ENCODE results near the gene ATP9B.

Gene ATP9B

GRCh38 chr18:79378536-79379250, 309.5 kb downstream of the ATP9B start:
- in situ Hi-C loops (cut with MboI; ENCODE audit: low sequenced_read_pairs): loop anchor here (10.0 kb wide), 2 partner anchors 266 to 776 kb away; no protein-coding TSS in a partner anchor

GRCh38 chr18:79379251-79379905, 310.2 kb downstream of the ATP9B start:
- in situ Hi-C loops (cut with MboI; ENCODE audit: low sequenced_read_pairs): loop anchor here (10.0 kb wide), 2 partner anchors 265 to 775 kb away; no protein-coding TSS in a partner anchor

GRCh38 chr18:79379931-79380815, 311.0 kb downstream of the ATP9B start:
- in situ Hi-C loops (cut with MboI; ENCODE audit: low sequenced_read_pairs): loop anchor here (10.0 kb wide), 3 partner anchors 245 to 775 kb away; no protein-coding TSS in a partner anchor

GRCh38 chr18:79380816-79381806, 311.9 kb downstream of the ATP9B start:
- in situ Hi-C loops (cut with MboI; ENCODE audit: low sequenced_read_pairs): loop anchor here (10.0 kb wide), 1 partner anchor 244 kb away; no protein-coding TSS in a partner anchor

GRCh38 chr18:79381811-79382311, 312.7 kb downstream of the ATP9B start:
- in situ Hi-C loops (cut with MboI; ENCODE audit: low sequenced_read_pairs): loop anchor here (10.0 kb wide), 1 partner anchor 243 kb away; no protein-coding TSS in a partner anchor

- in situ Hi-C loops (cut with MboI; ENCODE audit: low sequenced_read_pairs): loop anchor here (10.0 kb wide), 1 partner anchor 242 kb away; no protein-coding TSS in a partner anchor
Observed at GRCh38 chr18:79382681-79383387, 313.6 kb downstream of the ATP9B start.

DNA sequence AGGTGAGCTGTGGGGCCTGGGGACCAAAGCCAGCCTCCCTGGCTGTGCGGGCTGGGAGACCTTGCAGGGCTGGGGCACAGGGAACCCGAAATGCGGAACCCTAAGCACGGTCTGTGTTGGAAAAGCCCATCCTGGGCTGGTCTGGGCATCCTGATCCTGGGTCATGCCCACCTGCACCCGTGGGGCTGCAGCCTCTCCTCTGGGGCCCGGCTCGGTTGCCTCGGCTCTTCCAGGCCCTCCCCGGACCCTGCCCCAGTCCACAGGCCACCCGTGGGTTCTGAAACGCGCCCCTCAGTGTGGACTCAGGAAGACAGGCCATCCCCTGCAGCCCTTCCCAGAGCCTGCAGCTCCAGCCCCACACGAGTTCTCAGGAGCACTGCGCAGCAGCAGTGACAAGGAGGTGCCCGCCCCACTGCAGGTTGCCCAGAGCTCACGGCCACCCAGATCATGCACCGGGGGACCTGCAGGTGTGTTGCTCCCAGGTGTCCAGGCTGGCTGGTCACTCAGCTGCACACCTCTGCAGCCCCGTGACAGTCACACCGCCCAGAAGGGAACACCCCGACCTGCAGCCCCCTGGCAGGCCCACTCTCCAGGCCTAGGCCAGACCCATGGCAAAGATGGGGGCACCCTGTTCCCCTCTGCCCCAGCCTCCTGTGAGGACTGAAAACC, 314.3 kb downstream of the ATP9B start:
- in situ Hi-C loops (cut with MboI; ENCODE audit: low sequenced_read_pairs): loop anchor here (10.0 kb wide), 1 partner anchor 241 kb away; no protein-coding TSS in a partner anchor

DNA sequence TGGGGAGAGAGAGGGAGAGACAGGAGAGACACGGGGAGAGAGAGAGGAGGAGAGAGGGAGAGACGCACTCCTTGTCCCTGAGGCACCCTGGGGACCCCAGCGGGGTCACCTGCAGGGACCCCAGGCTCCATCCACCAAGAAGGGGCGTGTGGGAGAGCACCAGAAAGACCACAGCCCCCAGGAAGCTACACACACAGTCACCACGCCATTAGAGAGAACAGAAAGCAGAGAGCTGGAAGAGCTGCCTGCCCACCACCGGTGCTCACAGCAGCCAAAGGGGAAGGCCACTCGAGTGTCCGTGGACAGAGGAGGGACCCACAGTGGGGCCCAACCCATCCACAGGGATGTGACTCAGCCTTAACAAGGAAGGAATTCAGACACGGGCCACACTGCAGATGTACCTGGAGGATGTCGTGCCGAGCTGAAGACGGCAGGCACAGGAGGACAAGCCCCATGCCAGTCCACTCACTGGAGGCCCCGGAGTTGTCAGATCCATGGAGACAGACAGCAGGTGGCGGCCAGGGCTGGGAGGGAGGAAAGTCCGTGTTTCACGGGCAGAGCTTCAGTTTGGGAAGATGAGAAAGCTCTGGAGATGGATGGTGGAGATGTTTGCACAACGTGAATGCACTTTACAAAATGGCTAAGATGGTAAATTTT, 315.1 kb downstream of the ATP9B start:
- in situ Hi-C loops (cut with MboI; ENCODE audit: low sequenced_read_pairs): loop anchor here (10.0 kb wide), 1 partner anchor 241 kb away; no protein-coding TSS in a partner anchor

- in situ Hi-C loops (cut with MboI; ENCODE audit: low sequenced_read_pairs): loop anchor here (10.0 kb wide), 1 partner anchor 240 kb away; no protein-coding TSS in a partner anchor
Observed at GRCh38 chr18:79384834-79385233, 315.6 kb downstream of the ATP9B start.

- in situ Hi-C loops (cut with MboI; ENCODE audit: low sequenced_read_pairs): loop anchor here (10.0 kb wide), 1 partner anchor 239 kb away; no protein-coding TSS in a partner anchor
Observed at GRCh38 chr18:79385326-79385707, 316.1 kb downstream of the ATP9B start.

- in situ Hi-C loops (cut with MboI; ENCODE audit: low sequenced_read_pairs): loop anchor here (10.0 kb wide), 1 partner anchor 239 kb away; no protein-coding TSS in a partner anchor
Observed at GRCh38 chr18:79385708-79386341, 316.6 kb downstream of the ATP9B start.

DNA sequence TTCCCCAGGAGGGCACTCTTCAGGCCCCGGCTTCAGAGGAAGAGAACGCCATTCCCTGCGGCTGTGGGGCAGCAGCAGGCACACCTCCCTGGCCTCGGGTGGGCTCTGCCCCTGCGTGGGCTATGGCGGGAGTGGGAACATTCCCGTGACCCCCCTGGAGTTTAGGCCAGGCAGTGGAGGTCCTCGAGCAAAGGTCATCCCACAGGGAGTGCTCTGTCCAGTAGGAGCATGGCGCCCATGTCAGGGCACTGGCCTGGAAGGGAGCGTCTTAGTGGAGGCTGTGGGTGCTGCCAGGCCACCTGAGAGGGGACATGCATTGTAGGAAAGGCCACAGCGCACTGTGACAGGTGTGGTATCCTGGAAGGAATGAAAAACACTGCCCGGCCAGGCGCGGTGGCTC, 317.4 kb downstream of the ATP9B start:
- in situ Hi-C loops (cut with MboI; ENCODE audit: low sequenced_read_pairs): loop anchor here (10.0 kb wide), 1 partner anchor 238 kb away; no protein-coding TSS in a partner anchor

- in situ Hi-C loops (cut with MboI; ENCODE audit: low sequenced_read_pairs): loop anchor here (10.0 kb wide), 1 partner anchor 238 kb away; no protein-coding TSS in a partner anchor
Observed at GRCh38 chr18:79387214-79387613, 318.0 kb downstream of the ATP9B start.

DNA sequence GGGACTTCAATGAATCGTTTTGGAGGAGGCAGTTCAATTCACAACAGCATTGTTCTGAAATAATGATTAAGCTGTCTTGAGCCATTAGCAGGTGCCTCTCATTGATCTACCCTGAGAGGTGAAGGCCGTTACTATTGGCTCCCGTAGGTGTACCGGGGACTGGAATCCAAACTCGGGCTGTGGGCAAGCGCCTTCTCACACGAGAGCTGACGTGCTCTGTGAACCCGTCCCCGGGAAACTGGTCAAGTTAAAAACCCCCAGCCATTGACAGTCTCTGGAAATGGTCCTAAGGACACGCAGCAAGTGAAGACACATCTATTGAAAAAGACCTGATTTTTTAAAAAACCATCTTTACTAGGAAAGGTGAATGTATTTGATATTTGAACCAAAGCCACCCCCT, 318.4 kb downstream of the ATP9B start:
- in situ Hi-C loops (cut with MboI; ENCODE audit: low sequenced_read_pairs): loop anchor here (10.0 kb wide), 1 partner anchor 237 kb away; no protein-coding TSS in a partner anchor

DNA sequence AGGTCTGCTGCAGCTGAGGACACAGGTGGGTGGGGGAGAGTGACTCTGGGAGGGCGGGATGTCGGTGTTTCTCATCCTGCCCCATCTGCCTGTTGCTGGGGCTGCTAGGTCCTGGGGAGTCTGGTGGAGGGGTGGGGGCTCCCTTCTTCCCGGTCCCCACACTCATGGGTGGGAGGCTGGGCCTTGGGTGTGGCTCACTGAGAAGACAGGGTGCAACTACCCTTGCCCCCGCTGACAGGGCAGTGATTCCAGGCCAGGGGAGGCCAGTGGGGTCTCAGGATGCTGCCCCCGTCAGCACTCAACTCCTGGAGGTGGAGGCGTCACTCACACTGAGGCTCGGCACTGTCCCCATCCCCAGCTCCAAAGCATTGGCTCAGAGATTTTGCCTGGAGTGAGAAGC, 318.8 kb downstream of the ATP9B start:
- in situ Hi-C loops (cut with MboI; ENCODE audit: low sequenced_read_pairs): loop anchor here (10.0 kb wide), 1 partner anchor 237 kb away; no protein-coding TSS in a partner anchor

GRCh38 chr18:79389689-79390088, 320.5 kb downstream of the ATP9B start:
- in situ Hi-C loops (cut with MboI; ENCODE audit: low sequenced_read_pairs): loop anchor here (10.0 kb wide), 1 partner anchor 235 kb away; no protein-coding TSS in a partner anchor

- in situ Hi-C loops (cut with MboI; ENCODE audit: low sequenced_read_pairs): no loop called here
Observed at GRCh38 chr18:79392226-79392625, 323.0 kb downstream of the ATP9B start.

Measured in HL-60/S4 (cell line).